HG03135 (cell line): Measurements from ENCODE around the gene SIRT4.
"Not testable (repeated sequence)": the region's sequence is repeated elsewhere in the genome, so short reads cannot be mapped to it uniquely, and the experiment has no call there.

Experiments
- ATAC-seq: cut with Tn5 transposase; IDR thresholded peaks from one replicate; pipeline ENCODE4 v1.9.1; 2021; ENCODE audit warnings: mild to moderate bottlenecking, moderate library complexity; ENCODE audit not compliant: unreplicated experiment

SIRT4 gene

GRCh38 chr12:120332523-120332922, 30.4 kb downstream of the SIRT4 start:
- ATAC-seq: no peak

GRCh38 chr12:120335447-120335846, 33.3 kb downstream of the SIRT4 start:
- not testable (repeated sequence) for ATAC-seq

- not testable (repeated sequence) for ATAC-seq
These were observed 34.3 kb downstream of the SIRT4 start for GRCh38 chr12:120336392-120336791.

- no peak for ATAC-seq
These were observed 35.6 kb downstream of the SIRT4 start for GRCh38 chr12:120337730-120338129.

GRCh38 chr12:120339256-120339655, 37.1 kb downstream of the SIRT4 start:
- no peak for ATAC-seq

DNA sequence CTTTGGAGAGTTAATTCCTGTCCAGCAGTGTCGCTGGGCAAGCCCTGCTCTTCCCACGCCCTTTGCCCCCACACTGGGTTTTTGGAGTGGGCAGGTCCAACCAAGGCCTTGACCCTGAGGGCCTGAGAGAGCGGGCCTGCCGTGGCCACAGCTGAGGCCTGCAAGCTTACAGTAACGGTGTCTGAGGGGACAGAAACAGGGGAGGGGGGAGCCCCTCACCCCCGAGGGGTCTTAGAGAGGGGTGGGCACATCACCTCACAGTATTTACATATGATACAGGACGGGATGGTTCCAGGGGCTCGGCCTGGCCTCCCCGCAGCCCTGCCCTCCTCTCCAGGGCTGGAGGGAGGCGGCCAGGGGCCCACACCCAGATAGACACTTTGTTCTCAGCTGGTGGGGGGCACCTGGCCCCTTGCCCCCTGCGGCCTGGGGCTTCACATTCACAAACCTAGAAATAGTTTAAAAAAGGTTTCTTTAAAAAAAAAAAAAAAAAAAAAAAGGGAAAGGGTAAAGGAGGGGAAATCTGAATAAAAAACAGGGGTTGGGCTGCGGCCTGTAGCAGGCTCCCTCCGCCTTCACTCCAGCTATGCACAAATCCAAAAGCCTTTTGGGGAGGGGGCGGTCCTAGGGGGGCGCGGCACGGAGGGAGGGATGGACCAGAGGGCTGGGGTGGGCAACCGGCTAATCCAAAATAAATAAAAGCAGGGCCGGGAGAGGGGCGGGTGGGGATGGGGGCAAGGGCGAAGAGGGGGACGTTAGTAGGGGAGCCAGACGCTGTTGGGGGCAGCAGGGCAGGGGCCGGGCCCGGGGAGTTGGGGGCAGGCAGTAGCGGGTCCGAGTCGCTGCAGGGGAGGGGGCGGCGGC, 40.3 kb downstream of the SIRT4 start:
- no peak for ATAC-seq

DNA sequence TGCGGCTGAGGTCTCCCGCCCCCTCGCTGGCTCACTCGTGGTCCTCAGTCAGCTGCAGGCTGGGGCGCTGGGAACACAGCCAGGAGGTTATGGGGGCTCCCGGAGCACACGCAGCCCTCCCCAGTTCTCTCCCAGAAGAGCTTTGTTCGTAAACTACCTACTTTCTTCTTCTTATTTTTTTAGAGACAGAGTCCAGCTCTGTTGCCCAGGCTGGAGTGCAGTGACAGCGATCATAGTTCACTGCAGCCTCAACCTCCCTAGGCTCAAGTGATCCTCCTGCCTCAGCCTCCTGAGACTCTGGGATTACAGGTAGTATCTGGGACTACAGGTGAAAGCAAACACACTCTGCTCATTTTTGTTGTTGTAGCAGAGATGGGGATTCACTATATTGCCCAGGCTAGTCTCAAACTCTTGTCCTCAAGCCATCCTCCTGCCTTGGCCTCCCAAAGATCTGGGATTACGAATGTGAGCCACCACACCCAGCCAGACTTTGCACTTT, 41.0 kb downstream of the SIRT4 start:
- ATAC-seq: no peak

GRCh38 chr12:120343692-120344091, 41.6 kb downstream of the SIRT4 start:
- no peak for ATAC-seq

- ATAC-seq: no peak
These were observed 43.9 kb downstream of the SIRT4 start for GRCh38 chr12:120346031-120346430.

DNA sequence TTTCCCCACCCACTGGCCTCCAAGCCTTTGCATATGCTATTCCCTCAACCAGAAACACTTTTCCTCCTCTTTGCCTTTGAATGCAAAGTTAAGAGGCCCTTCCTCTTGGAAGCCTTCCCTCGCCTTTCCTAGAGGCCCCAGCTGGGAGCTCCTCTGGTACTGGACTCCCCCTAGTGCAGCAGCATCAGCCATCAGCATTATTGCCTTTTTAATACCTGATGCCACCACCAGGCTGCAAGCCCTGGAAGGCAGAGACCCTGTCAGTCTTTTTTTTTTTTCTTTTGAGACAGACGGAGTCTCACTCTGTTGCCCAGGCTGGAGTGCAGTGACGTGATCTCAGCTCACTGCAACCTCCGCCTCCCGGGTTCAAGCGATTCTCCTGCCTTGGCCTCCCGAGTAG, 44.6 kb downstream of the SIRT4 start:
- ATAC-seq: no peak

DNA sequence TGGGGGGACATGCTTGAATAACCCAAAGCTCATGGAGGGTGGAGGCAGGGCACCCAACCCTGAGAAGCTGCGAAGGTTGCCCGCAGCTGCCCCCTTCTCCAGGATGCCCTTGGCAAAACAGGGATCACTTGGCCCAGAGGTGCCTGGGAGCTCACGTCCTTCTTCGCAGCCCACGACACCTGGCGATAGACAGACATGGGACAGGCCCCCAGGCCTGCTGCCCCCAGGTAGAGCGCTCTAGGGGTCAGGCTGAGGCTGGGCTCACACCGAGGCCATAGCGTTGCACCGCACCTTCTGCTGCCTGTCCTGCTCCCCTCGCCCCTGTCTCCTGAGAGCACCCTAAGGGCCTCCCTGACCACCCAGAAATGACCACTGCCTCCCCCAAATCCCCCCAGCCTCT, 45.6 kb downstream of the SIRT4 start:
- ATAC-seq: no peak

GRCh38 chr12:120350576-120351350, 48.6 kb downstream of the SIRT4 start:
- no peak for ATAC-seq

DNA sequence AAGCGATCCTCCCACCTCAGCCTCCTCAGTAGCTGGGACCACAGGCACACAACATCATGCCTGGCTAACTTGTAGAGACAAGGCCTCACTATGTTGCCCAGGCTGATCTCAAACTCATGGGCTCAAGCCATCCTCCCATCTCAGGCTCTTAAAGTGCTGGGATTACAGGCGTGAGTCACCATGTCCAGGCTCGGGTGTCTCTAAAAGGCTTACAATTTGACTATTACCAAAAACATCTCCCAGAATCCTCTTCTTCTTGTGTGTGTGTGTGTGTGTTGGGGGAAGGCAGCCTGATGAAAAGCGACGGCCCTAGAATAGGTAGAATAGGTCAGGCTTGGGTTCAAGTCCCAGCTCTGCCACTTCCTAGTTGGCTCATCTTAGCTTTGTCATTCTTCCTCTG, 50.0 kb downstream of the SIRT4 start:
- no peak for ATAC-seq

DNA sequence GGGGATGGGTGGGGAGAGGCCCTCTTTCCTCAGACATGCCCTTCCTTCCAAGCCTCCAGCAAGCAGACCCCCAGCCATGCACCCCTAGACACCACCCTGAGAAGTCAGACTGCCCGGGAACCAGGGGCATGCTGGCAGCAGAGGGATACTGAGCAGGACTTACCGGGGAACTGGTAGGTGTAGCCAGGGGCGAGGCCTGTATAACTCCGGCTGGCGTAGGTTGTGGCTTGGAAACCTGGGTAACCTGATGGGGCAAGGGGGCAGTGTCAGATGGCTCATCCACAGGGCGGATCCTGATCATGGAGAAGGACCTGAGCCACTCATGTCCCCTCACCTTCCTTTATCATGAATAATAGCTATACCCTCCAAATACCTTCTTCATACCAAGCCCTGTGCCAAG, 51.0 kb downstream of the SIRT4 start:
- no peak for ATAC-seq

DNA sequence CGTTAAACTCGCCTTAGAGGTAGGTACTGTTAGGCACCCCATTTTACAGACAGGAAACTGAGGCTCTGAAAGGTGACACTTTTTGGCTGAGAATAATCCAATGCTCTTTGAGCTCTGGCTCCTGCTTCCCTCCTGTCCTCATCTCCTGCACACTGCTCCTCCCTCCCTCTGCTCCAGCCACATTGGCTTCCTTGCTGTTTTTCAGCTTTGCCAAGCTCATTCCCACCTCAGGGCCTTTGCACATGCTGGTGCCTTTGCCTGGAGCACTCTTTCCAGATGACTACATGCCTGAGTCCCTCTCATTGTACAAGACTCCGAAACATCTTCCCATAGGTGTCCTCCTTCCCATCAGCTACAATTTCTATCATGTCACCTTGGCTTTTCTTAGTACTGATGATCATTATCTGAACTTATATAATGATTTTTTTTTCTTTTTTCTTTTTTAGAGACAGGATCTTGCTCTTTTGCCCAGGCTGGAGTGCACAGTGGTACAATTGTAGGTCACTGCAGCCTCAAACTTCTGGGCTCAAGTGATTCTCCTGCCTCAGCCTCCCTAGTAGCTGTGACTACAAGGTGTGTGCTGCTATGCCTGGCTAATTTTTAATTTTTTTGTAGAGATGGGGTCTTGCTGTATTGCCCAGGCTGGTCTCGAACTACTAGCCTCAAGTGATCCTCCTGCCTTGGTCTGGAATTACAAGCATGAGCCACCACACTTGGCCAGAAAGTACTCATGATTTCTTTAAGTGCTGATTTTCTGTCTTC, 51.6 kb downstream of the SIRT4 start:
- no peak for ATAC-seq

DNA sequence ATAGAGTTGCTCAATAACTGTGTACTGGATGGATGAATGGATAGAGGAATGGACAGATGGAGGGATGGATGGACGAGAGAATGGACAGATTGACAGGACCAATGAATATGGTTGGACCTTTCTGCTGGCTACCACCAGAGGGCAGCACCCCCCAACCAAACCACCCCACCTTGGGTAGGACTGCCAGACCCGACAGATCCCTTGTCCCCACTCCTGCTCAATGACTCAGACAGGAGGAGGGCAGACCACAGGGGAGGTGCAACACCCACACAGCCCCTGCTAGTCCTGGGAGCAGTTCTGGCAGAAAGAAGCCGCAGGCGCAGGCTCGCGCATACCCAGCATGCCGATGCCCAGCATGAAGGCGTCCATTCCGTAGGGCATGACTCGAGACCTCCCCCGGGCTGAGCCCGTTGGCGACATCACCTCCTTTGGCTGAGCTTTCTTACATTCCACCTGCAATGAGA, 54.5 kb downstream of the SIRT4 start:
- ATAC-seq: no peak

GRCh38 chr12:120357104-120357503, 55.0 kb downstream of the SIRT4 start:
- no peak for ATAC-seq

- no peak for ATAC-seq
These were observed 56.4 kb downstream of the SIRT4 start for GRCh38 chr12:120358412-120359100.

GRCh38 chr12:120359128-120359527, 57.0 kb downstream of the SIRT4 start:
- ATAC-seq: no peak

GRCh38 chr12:120361506-120362208, 59.5 kb downstream of the SIRT4 start:
- no peak for ATAC-seq
